PFSK-1 (cell line): Measurements from ENCODE around the gene TRIM32.

Experiments
- FOXP2 ChIP-seq: optimal IDR thresholded peaks from 2 replicates; pipeline ENCODE3; 2011; ENCODE audit warnings: borderline replicate concordance, control low read depth, inconsistent platforms; ENCODE audit not compliant: insufficient read depth; ENCODE audit errors: extremely low read length, extremely low read depth
- POLR2AphosphoS5 ChIP-seq: IDR thresholded peaks from 2 replicates; pipeline ENCODE4 v1.6.1; 2012; ENCODE audit warnings: low read depth, mild to moderate bottlenecking, control low read depth, low read length, moderate library complexity
- SIN3A ChIP-seq: IDR thresholded peaks from 2 replicates; pipeline ENCODE4 v1.6.1; 2012; ENCODE audit warnings: mild to moderate bottlenecking, low read length, moderate library complexity, borderline replicate concordance; ENCODE audit not compliant: insufficient read depth
- TAF1 ChIP-seq: IDR thresholded peaks from 2 replicates; pipeline ENCODE4 v1.6.1; 2012; ENCODE audit warnings: low read length, control low read depth, borderline replicate concordance; ENCODE audit not compliant: insufficient read depth
- TF ChIP-seq, protein P1 (sequence below), 2 experiments: IDR thresholded peaks; 2 replicates each; pipeline versions ENCODE4 v1.6.1 to v1.8.0; 2011 to 2012; ENCODE audit warnings: low read depth in 2 of 2, low read length in 2 of 2, control low read depth in 1 of 2, inconsistent platforms in 1 of 2, mild to moderate bottlenecking in 1 of 2, moderate library complexity in 1 of 2; ENCODE audit not compliant: insufficient read depth in 1 of 2

The TRIM32 gene

DNA sequence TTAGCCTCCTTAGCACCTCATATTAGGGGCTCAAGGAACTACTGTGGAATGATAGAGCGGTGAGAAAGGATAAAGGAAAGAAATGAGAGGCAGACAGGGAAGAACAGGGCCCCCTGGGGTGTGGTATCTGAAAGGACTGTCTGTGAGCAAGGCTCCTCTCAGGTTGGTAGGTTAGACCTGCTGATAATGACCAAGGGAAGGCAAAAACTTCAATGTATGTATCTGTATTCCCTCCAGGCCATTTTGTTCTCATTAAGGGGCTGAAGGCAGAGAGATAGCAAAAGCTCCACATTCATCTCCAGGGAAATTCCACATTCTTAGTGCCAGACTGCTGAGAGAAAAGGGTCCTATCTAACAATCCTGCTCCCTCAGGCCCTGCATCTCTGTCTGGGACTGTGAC lies 28.6 kb downstream of the TRIM32 start:
- TF ChIP-seq POLR2AphosphoS5 = no peak
- TF ChIP-seq TAF1 = no peak
- no peak for TF ChIP-seq FOXP2

DNA sequence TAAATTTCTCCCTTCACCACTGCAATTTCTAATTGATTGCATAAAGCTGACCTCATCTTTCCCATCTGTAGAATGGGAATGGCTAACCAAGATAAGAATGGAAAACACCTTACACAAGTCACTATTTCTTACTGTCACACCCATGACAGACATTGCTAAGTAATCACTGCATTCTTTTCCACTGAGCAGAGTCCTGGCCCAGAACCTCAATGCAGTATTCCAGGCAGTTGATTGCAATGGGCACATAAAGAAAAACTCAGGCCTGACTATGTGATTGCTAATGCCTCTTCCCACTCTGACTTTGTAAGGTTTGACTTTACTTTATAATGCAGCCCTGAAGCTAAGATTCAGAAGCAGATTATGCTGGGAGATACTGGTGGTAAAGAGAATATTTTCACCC lies 29.3 kb downstream of the TRIM32 start:
- no peak for TF ChIP-seq SIN3A

DNA sequence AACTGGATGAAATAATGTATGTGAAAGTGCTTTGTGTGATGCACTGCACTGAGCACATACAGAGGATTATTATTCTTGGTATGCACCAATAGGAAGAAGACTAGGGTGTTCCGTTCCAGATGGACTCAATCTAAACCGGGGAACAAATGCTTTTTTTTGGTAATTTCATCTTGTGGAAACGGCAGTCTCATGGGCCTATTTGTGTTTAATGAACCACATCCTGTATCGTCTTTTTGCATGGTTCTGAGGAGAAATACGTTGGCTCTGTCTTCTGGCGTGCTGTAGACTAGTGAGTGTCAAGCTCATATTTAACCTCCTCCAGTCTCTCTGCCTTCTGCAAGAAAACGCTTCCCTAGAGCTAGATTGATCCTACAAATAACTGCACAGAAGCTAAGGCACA lies 30.0 kb downstream of the TRIM32 start:
- TF ChIP-seq POLR2AphosphoS5 (no peak), FOXP2 (no peak), TAF1 (no peak), SIN3A (no peak)
- TF ChIP-seq, protein P1, sequence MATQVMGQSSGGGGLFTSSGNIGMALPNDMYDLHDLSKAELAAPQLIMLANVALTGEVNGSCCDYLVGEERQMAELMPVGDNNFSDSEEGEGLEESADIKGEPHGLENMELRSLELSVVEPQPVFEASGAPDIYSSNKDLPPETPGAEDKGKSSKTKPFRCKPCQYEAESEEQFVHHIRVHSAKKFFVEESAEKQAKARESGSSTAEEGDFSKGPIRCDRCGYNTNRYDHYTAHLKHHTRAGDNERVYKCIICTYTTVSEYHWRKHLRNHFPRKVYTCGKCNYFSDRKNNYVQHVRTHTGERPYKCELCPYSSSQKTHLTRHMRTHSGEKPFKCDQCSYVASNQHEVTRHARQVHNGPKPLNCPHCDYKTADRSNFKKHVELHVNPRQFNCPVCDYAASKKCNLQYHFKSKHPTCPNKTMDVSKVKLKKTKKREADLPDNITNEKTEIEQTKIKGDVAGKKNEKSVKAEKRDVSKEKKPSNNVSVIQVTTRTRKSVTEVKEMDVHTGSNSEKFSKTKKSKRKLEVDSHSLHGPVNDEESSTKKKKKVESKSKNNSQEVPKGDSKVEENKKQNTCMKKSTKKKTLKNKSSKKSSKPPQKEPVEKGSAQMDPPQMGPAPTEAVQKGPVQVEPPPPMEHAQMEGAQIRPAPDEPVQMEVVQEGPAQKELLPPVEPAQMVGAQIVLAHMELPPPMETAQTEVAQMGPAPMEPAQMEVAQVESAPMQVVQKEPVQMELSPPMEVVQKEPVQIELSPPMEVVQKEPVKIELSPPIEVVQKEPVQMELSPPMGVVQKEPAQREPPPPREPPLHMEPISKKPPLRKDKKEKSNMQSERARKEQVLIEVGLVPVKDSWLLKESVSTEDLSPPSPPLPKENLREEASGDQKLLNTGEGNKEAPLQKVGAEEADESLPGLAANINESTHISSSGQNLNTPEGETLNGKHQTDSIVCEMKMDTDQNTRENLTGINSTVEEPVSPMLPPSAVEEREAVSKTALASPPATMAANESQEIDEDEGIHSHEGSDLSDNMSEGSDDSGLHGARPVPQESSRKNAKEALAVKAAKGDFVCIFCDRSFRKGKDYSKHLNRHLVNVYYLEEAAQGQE (IDR thresholded peaks at IDR 0.05; ENCODE audit: insufficient read depth in 1 of 2, low read depth in 2 of 2, low read length in 2 of 2) = no peak

DNA sequence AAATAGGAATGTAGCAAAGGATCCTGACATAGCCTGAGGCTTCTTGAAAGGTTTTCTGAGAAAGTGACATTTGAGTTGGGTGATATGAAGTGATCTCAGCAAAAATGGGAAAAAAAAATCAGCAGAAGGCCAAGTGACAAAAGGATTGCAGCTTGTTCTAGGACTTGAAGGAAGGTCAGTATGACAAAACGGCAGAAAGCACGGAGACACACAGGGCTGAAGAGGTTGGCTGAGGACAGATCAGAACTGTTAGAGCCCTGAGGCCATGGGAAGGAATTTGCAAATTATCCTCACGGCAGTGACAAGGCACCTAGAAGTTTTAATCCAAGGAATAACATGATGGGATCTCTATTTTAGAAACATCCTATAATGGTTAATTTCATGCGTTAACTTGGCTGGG lies 31.0 kb downstream of the TRIM32 start:
- TF ChIP-seq SIN3A = no peak
- no peak for TF ChIP-seq TAF1
- TF ChIP-seq, protein P1 (IDR thresholded peaks at IDR 0.05; ENCODE audit: insufficient read depth in 1 of 2, low read depth in 2 of 2, low read length in 2 of 2) = no peak
- no peak for TF ChIP-seq FOXP2
- TF ChIP-seq POLR2AphosphoS5 = no peak

DNA sequence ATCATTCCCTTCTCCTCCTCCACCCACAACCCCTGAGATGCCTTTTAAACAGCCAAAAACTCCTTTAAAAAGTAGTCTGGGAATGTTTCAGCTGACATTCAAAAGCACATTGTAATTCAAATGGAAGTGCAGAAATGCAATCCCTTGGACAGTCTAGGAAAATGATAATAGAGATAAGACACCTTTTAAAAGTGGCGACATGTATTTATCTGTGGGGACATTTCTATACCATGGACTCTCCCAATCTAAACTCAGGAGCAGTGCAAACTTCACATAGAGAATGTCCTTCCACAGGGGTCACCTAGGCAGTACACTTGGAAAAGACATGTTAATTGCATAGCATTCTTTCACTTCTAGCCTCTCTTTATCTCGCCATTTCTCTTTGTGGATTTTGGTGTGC lies 33.0 kb downstream of the TRIM32 start:
- TF ChIP-seq FOXP2 (no peak), SIN3A (no peak), POLR2AphosphoS5 (no peak), TAF1 (no peak)
- TF ChIP-seq, protein P1 (IDR thresholded peaks at IDR 0.05; ENCODE audit: insufficient read depth in 1 of 2, low read depth in 2 of 2, low read length in 2 of 2) = no peak

DNA sequence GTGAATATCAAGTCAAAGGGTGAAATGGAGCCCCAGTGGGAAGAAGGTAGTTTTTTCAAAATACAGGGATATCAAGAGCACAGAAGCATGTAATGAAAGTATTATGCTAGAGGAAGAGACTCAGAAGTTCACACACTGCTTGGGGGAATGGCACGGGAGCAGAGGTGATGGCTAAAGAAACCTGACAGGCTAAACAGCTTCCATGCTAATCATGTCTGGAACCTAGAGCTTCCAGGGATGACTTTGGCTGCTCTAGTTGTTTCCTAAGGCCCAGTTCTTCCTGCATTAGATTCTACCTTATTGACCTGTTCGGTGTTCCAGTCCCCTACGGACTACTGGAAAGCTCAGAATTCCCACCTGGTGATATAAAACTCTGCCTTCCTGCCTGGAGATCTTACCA lies 34.3 kb downstream of the TRIM32 start:
- TF ChIP-seq SIN3A (no peak), FOXP2 (no peak)
- TF ChIP-seq, protein P1 (IDR thresholded peaks at IDR 0.05; ENCODE audit: insufficient read depth in 1 of 2, low read depth in 2 of 2, low read length in 2 of 2) = no peak
